Heart right ventricle (tissue), 16 donors: ENCODE data around the gene EXOC6. TPM values are rescaled to one million over a fixed set of nuclear protein-coding genes. Genes with fewer than 3 reads are reported as not detected.

Source experiments
- ATAC-seq, 8 donors: fragments of 200-7000 bp; cut with Tn5 transposase; one replicate each; pipeline ENCODE4 v1.9.1; 2020; ENCODE audit warnings: mild to moderate bottlenecking in 8 of 8, moderate library complexity in 8 of 8, moderate number of reproducible peaks in 1 of 8
- DNase-seq, 2 donors: peaks; one replicate each; pipeline ENCODE4 v3.0.0-alpha.2; 2020
- H3K27ac ChIP-seq, 10 donors: fragments of 200-600 bp; sonication (generic) in 2 of 10; one replicate each; pipeline versions ENCODE4 v1.5.0 to v1.8.0; 2020 to 2022; ENCODE audit warnings: mild to moderate bottlenecking in 3 of 10
- H3K27me3 ChIP-seq, 7 donors: fragments of 200-600 bp; one replicate each; pipeline ENCODE4 v1.8.0; 2021 to 2022; ENCODE audit warnings: mild to moderate bottlenecking in 2 of 7
- H3K36me3 ChIP-seq, 9 donors: fragments of 200-600 bp; sonication (generic) in 1 of 9; one replicate each; pipeline versions ENCODE4 v1.5.0 to v1.8.0; 2020 to 2022; ENCODE audit warnings: mild to moderate bottlenecking in 2 of 9
- H3K4me1 ChIP-seq, 9 donors: fragments of 200-600 bp; sonication (generic) in 1 of 9; one replicate each; pipeline versions ENCODE4 v1.5.0 to v1.8.0; 2020 to 2022; ENCODE audit warnings: mild to moderate bottlenecking in 4 of 9
- H3K4me3 ChIP-seq, 10 donors: fragments of 200-600 bp; sonication (generic) in 2 of 10; one replicate each; pipeline versions ENCODE4 v1.5.0 to v1.8.0; 2020 to 2022; ENCODE audit warnings: mild to moderate bottlenecking in 7 of 10, moderate library complexity in 2 of 10
- H3K9me3 ChIP-seq, 11 donors: fragments of 200-600 bp in 10 of 11; sonication (generic) in 2 of 11; one replicate each; pipeline versions ENCODE4 v1.5.0 to v1.8.0; 2013 to 2022; ENCODE audit warnings: mild to moderate bottlenecking in 2 of 11, control low read depth in 1 of 11, moderate library complexity in 1 of 11
- CTCF ChIP-seq, 9 donors: fragments of 200-600 bp; sonication (generic) in 2 of 9; IDR thresholded peaks; one replicate each; pipeline versions ENCODE4 v1.5.0 to v1.8.0; 2021 to 2022; ENCODE audit warnings: antibody characterized with exemption in 9 of 9, mild to moderate bottlenecking in 5 of 9, moderate library complexity in 1 of 9
- WGBS, 2 donors: extraction: QIAGEN DNeasy Blood & Tissue Kit; methylation state at CpG; one replicate each; pipeline ENCODE4 v1.1.7; 2013; ENCODE audit warnings: inconsistent platforms in 1 of 2; 5-methylcytosine and 5-hydroxymethylcytosine counted together
- intact Hi-C, 10 donors: fragments of 100-400 bp; cut with DNase I; formaldehyde crosslinking; loops; one replicate each; pipeline versions ENCODE4 v1.11.1 to v1.14.2; 2022
- polyA plus RNA-seq, 2 donors: library from polyadenylated mRNA; stranded (reverse); fragments of 200-250 nt; gene quantifications; one replicate each; pipeline ENCODE4 v1.2.3, GENCODE V29; 2013
- total RNA-seq, 10 donors: library from RNA; stranded (reverse); fragmentation: NEBNext Ultra II Directional in 3 of 10; extraction: Animal tissue kit (Norgen Biotek cat#: 25700) in 3 of 10; gene quantifications; one replicate each; pipeline versions ENCODE4 v1.2.1 to v1.2.4, GENCODE V29; 2021 to 2023
- donor health status: Arrhythmogenic right ventricular cardiomyopathy.
- donor health status: ischemic (EF 13 %, LVEDD 7.1; RV severe dilation, severe dysfunction).
- donor health status: healthy with polysubstance abuse.
- donor health status: DM: no; HTN: yes; CAD: no.
- donor health status: DM: no; HTN: no; CAD: no.
- donor health status: ischemic (EF 25% LVEDD 6.9; RV normal size, moderate dysfunction).
- donor health status: ischemic (EF 25% LVEDD 5.7; RV mildly dilated, moderate dysfunction).
- donor health status: healthy.
- donor health status: DM: yes; HTN: yes; CAD: no.
- donor health status: Ischemic cardiomyopathy.
- donor health status: ischemic (EF 35%, LVEDD 5.7; RV mildly dilated, moderate dysfunction).
- donor health status: nonischemic (EF 11% LVEDD 7.7; RV severe dilation, severe dysfunction).
- donor health status: DM: yes; HTN: yes; CAD: no.
- donor health status: PGD.
- donor health status: ischemic (EF 29% LVEDD 5.4; RV normal size, mild dysfunction).
- donor health status: nonischemic (EF 23%, LVEDD 6.1; RV moderate dilation, normal function).

EXOC6 gene
- total and polyA plus RNA-seq, 12 donors: 3.3 to 11.7 (median 9.2) TPM

GRCh38 chr10:93070378-93071176 lies 222.3 kb downstream of the EXOC6 start:
- Histone ChIP-seq H3K27me3 (peaks cover 33 to 100% (median 97%) of the 10 kb centered on the region in 7 donors), H3K4me3 (no peak overlapping the region), H3K27ac (no peak overlapping the region), H3K36me3 (no peaks in the 10 kb centered on the region), H3K9me3 (no peaks in the 10 kb centered on the region), H3K4me1 (peaks cover 9 to 53% (median 48%) of the 10 kb centered on the region in 9 donors)
- ATAC-seq (no peak), DNase-seq (no peak)
- WGBS, 2 donors: 74 to 77% methylated on average over 5 of the region's 5 CpGs
- no peak for TF ChIP-seq CTCF (IDR thresholded peaks at IDR 0.05)
- intact Hi-C loops: no loop called here

GRCh38 chr10:93071177-93071472 lies 222.8 kb downstream of the EXOC6 start:
- intact Hi-C loops: no loop called here
- TF ChIP-seq CTCF (IDR thresholded peaks at IDR 0.05): no peak
- DNase-seq (no peak), ATAC-seq (no peak)
- Histone ChIP-seq H3K27ac (no peak overlapping the region), H3K4me3 (no peak overlapping the region), H3K36me3 (no peaks in the 10 kb centered on the region), H3K4me1 (peaks cover 9 to 51% (median 48%) of the 10 kb centered on the region in 9 donors), H3K9me3 (no peaks in the 10 kb centered on the region), H3K27me3 (peaks cover 33 to 100% (median 97%) of the 10 kb centered on the region in 7 donors)
- WGBS, 2 donors: 61 to 67% methylated on average over 7 of the region's 7 CpGs

- ATAC-seq: peak in 1 of 8 donors; percentile 25
- peak overlapping the region; percentile 10 to 55 (median 41) for H3K4me3 ChIP-seq
- H3K27ac ChIP-seq: no peak overlapping the region
- 2 to 4% methylated on average over 37 of the region's 37 CpGs for WGBS, 2 donors
- intact Hi-C loops: no loop called here
- H3K9me3 ChIP-seq: no peaks in the 10 kb centered on the region
- peaks cover 30 to 100% (median 97%) of the 10 kb centered on the region in 7 donors for H3K27me3 ChIP-seq
- DNase-seq: peak in 1 of 2 donors; percentile 11
- no peak for TF ChIP-seq CTCF (IDR thresholded peaks at IDR 0.05)
- H3K4me1 ChIP-seq: peaks cover 9 to 51% (median 48%) of the 10 kb centered on the region in 9 donors
- H3K36me3 ChIP-seq: no peaks in the 10 kb centered on the region
Observed at GRCh38 chr10:93071674-93072224, 223.4 kb downstream of the EXOC6 start.

- Histone ChIP-seq H3K36me3 (no peaks in the 10 kb centered on the region), H3K4me3 (peak overlapping the region; percentile 10 to 55 (median 41)), H3K27ac (no peak overlapping the region), H3K9me3 (no peaks in the 10 kb centered on the region), H3K4me1 (peaks cover 9 to 51% (median 48%) of the 10 kb centered on the region in 9 donors), H3K27me3 (peaks cover 26 to 100% (median 96%) of the 10 kb centered on the region in 7 donors)
- intact Hi-C loops: no loop called here
- DNase-seq (no peak), ATAC-seq (peak in 1 of 8 donors; percentile 23)
- no peak for TF ChIP-seq CTCF (IDR thresholded peaks at IDR 0.05)
- WGBS, 2 donors: 1% methylated on average over 27 of the region's 27 CpGs
Observed at GRCh38 chr10:93072225-93072712, 223.9 kb downstream of the EXOC6 start.
